Astrocyte (in vitro differentiated cells and primary cell): Measurements from ENCODE around the gene MAK.

Source experiments
- EZH2 ChIP-seq: IDR thresholded peaks from 2 replicates; pipeline ENCODE4 v1.6.1; 2012; ENCODE audit warnings: mild to moderate bottlenecking, low read length, inconsistent platforms; ENCODE audit not compliant: insufficient read depth
- TF ChIP-seq, protein P1 (sequence below): IDR thresholded peaks from 2 replicates; pipeline ENCODE4 v1.5.1; 2011; ENCODE audit warnings: low read depth, mild to moderate bottlenecking, inconsistent platforms, low read length, moderate library complexity; ENCODE audit not compliant: insufficient read depth

DNA sequence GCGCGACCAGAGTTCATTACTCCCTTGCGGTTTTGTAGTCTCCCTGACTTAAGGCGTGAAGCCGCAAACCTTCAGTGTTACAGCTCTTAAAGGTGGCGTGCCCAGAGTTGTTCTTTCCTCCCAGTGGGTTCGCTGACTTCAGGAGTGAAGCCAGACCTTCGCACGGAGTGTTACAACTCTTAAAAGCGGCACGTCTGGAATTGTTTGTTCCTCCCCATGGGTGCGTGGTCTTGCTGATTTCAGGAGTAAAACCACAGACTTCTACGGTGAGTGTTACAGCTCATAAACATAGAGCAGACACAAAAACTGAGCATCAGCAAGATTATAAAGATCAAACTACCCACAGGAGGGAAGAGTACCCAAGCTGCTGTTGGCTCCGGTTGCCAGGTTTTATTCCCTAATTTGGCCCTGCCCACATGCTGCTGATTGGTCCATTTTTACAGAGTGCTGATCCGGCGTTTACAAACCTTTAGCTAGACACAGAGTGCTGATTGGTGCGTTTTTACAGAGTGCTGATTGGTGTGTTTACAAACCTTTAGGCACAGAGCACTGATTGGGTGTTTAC is 105.1 kb downstream of the MAK start:
- TF ChIP-seq, protein P1, sequence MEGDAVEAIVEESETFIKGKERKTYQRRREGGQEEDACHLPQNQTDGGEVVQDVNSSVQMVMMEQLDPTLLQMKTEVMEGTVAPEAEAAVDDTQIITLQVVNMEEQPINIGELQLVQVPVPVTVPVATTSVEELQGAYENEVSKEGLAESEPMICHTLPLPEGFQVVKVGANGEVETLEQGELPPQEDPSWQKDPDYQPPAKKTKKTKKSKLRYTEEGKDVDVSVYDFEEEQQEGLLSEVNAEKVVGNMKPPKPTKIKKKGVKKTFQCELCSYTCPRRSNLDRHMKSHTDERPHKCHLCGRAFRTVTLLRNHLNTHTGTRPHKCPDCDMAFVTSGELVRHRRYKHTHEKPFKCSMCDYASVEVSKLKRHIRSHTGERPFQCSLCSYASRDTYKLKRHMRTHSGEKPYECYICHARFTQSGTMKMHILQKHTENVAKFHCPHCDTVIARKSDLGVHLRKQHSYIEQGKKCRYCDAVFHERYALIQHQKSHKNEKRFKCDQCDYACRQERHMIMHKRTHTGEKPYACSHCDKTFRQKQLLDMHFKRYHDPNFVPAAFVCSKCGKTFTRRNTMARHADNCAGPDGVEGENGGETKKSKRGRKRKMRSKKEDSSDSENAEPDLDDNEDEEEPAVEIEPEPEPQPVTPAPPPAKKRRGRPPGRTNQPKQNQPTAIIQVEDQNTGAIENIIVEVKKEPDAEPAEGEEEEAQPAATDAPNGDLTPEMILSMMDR: no peak
- TF ChIP-seq EZH2: no peak
